ENCODE measurements around the gene ACTN4.
A peak's percentile ranks its signal among the peaks of the same experiment; 100 is the strongest.

Gene ACTN4

DNA sequence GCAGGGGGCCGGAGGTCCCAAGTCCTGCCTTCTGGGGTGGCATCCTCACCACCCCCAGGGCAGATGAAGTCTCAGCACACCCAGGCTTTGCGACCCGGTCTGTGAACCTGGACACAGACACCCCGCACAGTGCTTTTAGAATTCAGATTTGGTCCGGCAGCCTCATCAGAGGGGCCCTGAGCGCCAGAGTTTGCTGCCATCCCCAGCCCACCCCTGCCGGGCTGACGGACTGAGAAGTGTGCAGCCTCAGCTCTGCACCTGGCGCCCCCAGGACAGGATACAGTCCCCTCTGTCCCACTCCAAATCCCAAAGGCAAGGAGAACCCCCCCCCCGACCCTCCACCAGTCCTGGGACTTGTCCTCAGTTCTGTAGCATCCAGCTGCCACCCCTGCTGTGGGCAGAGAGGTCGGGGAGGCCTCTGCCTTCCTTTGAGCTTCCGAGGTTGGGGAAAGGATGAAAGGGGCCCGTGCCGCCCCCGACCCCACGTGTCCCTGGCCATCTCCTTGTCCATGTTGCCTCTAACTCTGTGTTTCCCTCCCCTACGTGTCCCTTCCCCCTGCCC is 79.9 kb downstream of the ACTN4 start:
- Histone ChIP-seq H3K56ac (ENCODE audit: low read length) (no peak overlapping the region), H3K4ac (ENCODE audit: low read depth, low read length) (no peak overlapping the region), H3K79me1 (ENCODE audit: low read length) (no peaks in the 10 kb centered on the region), H2BK15ac (replicated peaks; ENCODE audit: low read depth) (no peak overlapping the region), H4K5ac (ENCODE audit: low read length) (no peak overlapping the region), H2BK5ac (ENCODE audit: low read length) (no peak overlapping the region), H3K27me3 (ENCODE audit: insufficient read depth, low read length, poor library complexity) (no peaks in the 10 kb centered on the region), H3K23ac (ENCODE audit: low read length) (no peak overlapping the region), H3K9ac (ENCODE audit: low read length) (no peak overlapping the region), H3K4me2 (ENCODE audit: low read length) (no peak overlapping the region), H3K36me3 (ENCODE audit: control insufficient read depth, insufficient read depth, low read length) (peaks cover 24% of the 10 kb centered on the region), H3K79me2 (ENCODE audit: control insufficient read depth, insufficient read depth, low read length) (no peaks in the 10 kb centered on the region), H3K18ac (ENCODE audit: low read length) (no peak overlapping the region), H3K27ac (ENCODE audit: low read depth, low read length) (no peak overlapping the region), H2BK120ac (ENCODE audit: low read depth, low read length) (no peak overlapping the region), H4K8ac (ENCODE audit: low read depth, low read length) (no peak overlapping the region), H3K4me1 (ENCODE audit: control insufficient read depth, low read depth, low read length) (no peaks in the 10 kb centered on the region), H2AK5ac (ENCODE audit: low read length) (no peak overlapping the region), H3K4me3 (ENCODE audit: low read length) (no peak overlapping the region)
- no peak for DNase-seq
- WGBS (ENCODE audit: extremely low coverage, insufficient coverage, low lambda C conversion rate) = no CpG with 5 or more reads among the region's 17 CpGs

DNA sequence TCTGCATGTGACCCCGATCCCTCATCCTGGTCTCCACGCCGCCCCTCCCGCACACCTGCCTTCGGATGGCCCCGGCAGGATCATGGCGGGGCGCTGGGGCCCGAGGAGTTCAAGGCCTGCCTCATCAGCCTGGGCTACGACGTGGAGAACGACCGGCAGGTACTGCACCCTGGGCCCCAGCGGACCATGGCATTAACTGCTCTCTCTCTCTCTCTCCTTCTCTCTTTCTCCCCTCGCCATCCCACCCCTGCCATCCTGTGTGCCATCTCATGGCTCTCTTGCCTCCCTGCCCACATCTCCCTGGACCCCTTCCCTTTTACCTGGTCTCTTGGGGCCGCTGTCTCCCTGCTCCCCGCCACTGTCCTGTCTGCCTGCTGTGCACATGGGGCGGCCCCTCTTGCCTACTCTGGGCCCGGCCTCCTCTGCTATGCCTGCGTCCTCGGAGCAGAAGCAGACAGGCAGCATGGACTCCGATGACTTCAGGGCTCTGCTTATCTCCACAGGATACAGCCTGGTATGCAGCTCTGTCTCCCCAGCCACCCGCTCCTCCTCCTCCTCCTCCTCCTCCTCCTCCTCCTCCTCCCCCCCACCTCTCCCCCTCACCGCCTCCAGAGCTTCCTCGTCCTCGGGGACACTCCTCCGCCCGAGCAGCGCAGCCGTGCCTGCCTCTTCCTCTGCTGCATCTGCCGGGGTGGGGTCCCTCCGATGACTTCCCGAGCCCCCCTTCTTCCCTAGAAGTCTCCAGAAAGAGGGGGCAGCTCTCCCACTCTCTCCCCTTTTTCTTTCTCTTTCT is 80.6 kb downstream of the ACTN4 start:
- Histone ChIP-seq H2BK5ac (ENCODE audit: low read length) (no peak overlapping the region), H2AK5ac (ENCODE audit: low read length) (no peak overlapping the region), H3K4me2 (ENCODE audit: low read length) (no peak overlapping the region), H3K9ac (ENCODE audit: low read length) (no peak overlapping the region), H3K23ac (ENCODE audit: low read length) (no peak overlapping the region), H3K4me3 (ENCODE audit: low read length) (no peak overlapping the region), H3K27ac (ENCODE audit: low read depth, low read length) (no peak overlapping the region), H3K79me2 (ENCODE audit: control insufficient read depth, insufficient read depth, low read length) (no peaks in the 10 kb centered on the region), H4K5ac (ENCODE audit: low read length) (no peak overlapping the region), H3K27me3 (ENCODE audit: insufficient read depth, low read length, poor library complexity) (no peaks in the 10 kb centered on the region), H3K56ac (ENCODE audit: low read length) (peak overlapping the region; percentile 2), H3K18ac (ENCODE audit: low read length) (no peak overlapping the region), H3K4me1 (ENCODE audit: control insufficient read depth, low read depth, low read length) (no peaks in the 10 kb centered on the region), H3K36me3 (ENCODE audit: control insufficient read depth, insufficient read depth, low read length) (peaks cover 21% of the 10 kb centered on the region), H3K4ac (ENCODE audit: low read depth, low read length) (no peak overlapping the region), H2BK120ac (ENCODE audit: low read depth, low read length) (no peak overlapping the region), H3K79me1 (ENCODE audit: low read length) (no peaks in the 10 kb centered on the region), H2BK15ac (replicated peaks; ENCODE audit: low read depth) (no peak overlapping the region), H4K8ac (ENCODE audit: low read depth, low read length) (no peak overlapping the region)
- no CpG with 5 or more reads among the region's 33 CpGs for WGBS (ENCODE audit: extremely low coverage, insufficient coverage, low lambda C conversion rate)
- DNase-seq = peak; percentile 56

DNA sequence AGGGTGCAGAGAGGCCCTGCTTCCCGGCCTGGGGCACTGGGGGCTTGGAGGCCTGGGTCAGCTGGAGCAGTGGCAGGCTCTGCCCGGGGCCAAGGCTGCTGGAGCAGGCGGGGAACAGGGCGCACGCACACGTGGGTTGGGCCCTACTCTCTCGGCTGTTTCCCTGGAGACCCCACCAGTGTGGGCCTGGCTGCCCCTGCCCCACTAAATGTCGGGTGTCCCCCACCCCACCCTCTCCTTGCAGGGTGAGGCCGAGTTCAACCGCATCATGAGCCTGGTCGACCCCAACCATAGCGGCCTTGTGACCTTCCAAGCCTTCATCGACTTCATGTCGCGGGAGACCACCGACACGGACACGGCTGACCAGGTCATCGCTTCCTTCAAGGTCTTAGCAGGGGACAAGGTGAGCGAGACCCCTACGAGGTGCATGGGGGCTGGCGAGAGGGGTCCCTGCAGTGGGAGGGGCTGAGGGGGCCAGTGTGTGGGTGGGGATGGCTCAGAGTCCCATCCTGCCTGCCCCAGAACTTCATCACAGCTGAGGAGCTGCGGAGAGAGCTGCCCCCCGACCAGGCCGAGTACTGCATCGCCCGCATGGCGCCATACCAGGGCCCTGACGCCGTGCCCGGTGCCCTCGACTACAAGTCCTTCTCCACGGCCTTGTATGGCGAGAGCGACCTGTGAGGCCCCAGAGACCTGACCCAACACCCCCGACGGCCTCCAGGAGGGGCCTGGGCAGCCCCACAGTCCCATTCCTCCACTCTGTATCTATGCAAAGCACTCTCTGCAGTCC is 81.5 kb downstream of the ACTN4 start:
- no peaks in the 10 kb centered on the region for H3K79me2 ChIP-seq (ENCODE audit: control insufficient read depth, insufficient read depth, low read length)
- H3K27me3 ChIP-seq (ENCODE audit: insufficient read depth, low read length, poor library complexity) = no peaks in the 10 kb centered on the region
- no peak overlapping the region for H4K5ac ChIP-seq (ENCODE audit: low read length)
- H3K4ac ChIP-seq (ENCODE audit: low read depth, low read length) = no peak overlapping the region
- no peak for DNase-seq
- no peak overlapping the region for H3K27ac ChIP-seq (ENCODE audit: low read depth, low read length)
- H3K36me3 ChIP-seq (ENCODE audit: control insufficient read depth, insufficient read depth, low read length) = peaks cover 21% of the 10 kb centered on the region
- H3K4me2 ChIP-seq (ENCODE audit: low read length) = no peak overlapping the region
- H3K18ac ChIP-seq (ENCODE audit: low read length) = no peak overlapping the region
- H2BK120ac ChIP-seq (ENCODE audit: low read depth, low read length) = no peak overlapping the region
- H3K4me1 ChIP-seq (ENCODE audit: control insufficient read depth, low read depth, low read length) = no peaks in the 10 kb centered on the region
- no peak overlapping the region for H3K9ac ChIP-seq (ENCODE audit: low read length)
- WGBS (ENCODE audit: extremely low coverage, insufficient coverage, low lambda C conversion rate) = no CpG with 5 or more reads among the region's 37 CpGs
- no peak overlapping the region for H2BK15ac ChIP-seq (replicated peaks; ENCODE audit: low read depth)
- no peak overlapping the region for H3K4me3 ChIP-seq (ENCODE audit: low read length)
- H3K23ac ChIP-seq (ENCODE audit: low read length) = no peak overlapping the region
- H2AK5ac ChIP-seq (ENCODE audit: low read length) = no peak overlapping the region
- H3K56ac ChIP-seq (ENCODE audit: low read length) = peak overlapping the region; percentile 42
- H4K8ac ChIP-seq (ENCODE audit: low read depth, low read length) = no peak overlapping the region
- no peaks in the 10 kb centered on the region for H3K79me1 ChIP-seq (ENCODE audit: low read length)
- H2BK5ac ChIP-seq (ENCODE audit: low read length) = no peak overlapping the region

DNA sequence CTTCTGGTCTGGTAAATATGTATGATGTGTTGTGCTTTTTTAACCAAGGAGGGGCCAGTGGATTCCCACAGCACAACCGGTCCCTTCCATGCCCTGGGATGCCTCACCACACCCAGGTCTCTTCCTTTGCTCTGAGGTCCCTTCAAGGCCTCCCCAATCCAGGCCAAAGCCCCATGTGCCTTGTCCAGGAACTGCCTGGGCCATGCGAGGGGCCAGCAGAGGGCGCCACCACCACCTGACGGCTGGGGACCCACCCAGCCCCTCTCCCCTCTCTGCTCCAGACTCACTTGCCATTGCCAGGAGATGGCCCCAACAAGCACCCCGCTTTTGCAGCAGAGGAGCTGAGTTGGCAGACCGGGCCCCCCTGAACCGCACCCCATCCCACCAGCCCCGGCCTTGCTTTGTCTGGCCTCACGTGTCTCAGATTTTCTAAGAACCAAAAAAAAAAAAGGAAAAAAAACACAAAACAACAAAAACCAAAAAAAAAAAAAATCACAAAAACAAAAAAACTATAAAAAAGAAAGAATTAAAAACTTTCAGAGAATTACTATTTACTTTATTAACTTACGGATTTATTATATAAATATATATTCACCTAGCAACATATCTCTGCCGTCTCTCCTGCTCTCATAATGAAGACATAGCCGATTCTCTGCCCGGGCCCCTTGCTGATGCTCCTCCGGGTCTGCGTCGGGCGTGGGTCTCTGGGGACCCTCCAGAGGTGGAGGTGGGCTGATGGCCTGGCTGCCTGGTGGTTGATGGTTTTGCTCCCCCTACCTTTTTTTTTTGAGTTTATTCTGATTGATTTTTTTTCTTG is 82.4 kb downstream of the ACTN4 start:
- H3K36me3 ChIP-seq (ENCODE audit: control insufficient read depth, insufficient read depth, low read length) = peaks cover 16% of the 10 kb centered on the region

DNA sequence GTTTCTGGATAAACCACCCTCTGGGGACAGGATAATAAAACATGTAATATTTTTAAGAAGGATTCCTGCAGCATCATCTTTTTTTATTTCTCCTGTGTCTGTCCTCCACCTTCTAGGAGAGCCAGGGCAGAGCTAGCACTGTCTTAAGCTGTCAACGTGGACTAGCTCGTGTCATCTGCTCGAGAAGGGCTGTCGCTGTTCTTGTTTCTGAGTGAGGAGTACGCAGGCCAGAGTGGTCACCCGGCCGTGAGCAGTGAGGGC is 83.0 kb downstream of the ACTN4 start:
- no peak overlapping the region for H2AK5ac ChIP-seq (ENCODE audit: low read length)
- no peaks in the 10 kb centered on the region for H3K79me1 ChIP-seq (ENCODE audit: low read length)
- no peak overlapping the region for H3K56ac ChIP-seq (ENCODE audit: low read length)
- H4K5ac ChIP-seq (ENCODE audit: low read length) = no peak overlapping the region
- no peak overlapping the region for H3K27ac ChIP-seq (ENCODE audit: low read depth, low read length)
- H3K4me2 ChIP-seq (ENCODE audit: low read length) = no peak overlapping the region
- no peak overlapping the region for H3K23ac ChIP-seq (ENCODE audit: low read length)
- peaks cover 13% of the 10 kb centered on the region for H3K36me3 ChIP-seq (ENCODE audit: control insufficient read depth, insufficient read depth, low read length)
- H2BK15ac ChIP-seq (replicated peaks; ENCODE audit: low read depth) = no peak overlapping the region
- H2BK5ac ChIP-seq (ENCODE audit: low read length) = no peak overlapping the region
- H2BK120ac ChIP-seq (ENCODE audit: low read depth, low read length) = no peak overlapping the region
- no peak overlapping the region for H3K18ac ChIP-seq (ENCODE audit: low read length)
- no peak overlapping the region for H3K4ac ChIP-seq (ENCODE audit: low read depth, low read length)
- no peaks in the 10 kb centered on the region for H3K27me3 ChIP-seq (ENCODE audit: insufficient read depth, low read length, poor library complexity)
- H3K4me1 ChIP-seq (ENCODE audit: control insufficient read depth, low read depth, low read length) = no peaks in the 10 kb centered on the region
- H3K4me3 ChIP-seq (ENCODE audit: low read length) = no peak overlapping the region
- no peak overlapping the region for H3K9ac ChIP-seq (ENCODE audit: low read length)
- no CpG with 5 or more reads among the region's 7 CpGs for WGBS (ENCODE audit: extremely low coverage, insufficient coverage, low lambda C conversion rate)
- no peaks in the 10 kb centered on the region for H3K79me2 ChIP-seq (ENCODE audit: control insufficient read depth, insufficient read depth, low read length)
- DNase-seq = no peak
- H4K8ac ChIP-seq (ENCODE audit: low read depth, low read length) = no peak overlapping the region

More for the DNA sequence above, 82.4 kb downstream of the ACTN4 start:
- H3K4me1 ChIP-seq (ENCODE audit: control insufficient read depth, low read depth, low read length) = no peaks in the 10 kb centered on the region
- no peak overlapping the region for H2AK5ac ChIP-seq (ENCODE audit: low read length)
- DNase-seq = peak; percentile 79
- no peak overlapping the region for H3K18ac ChIP-seq (ENCODE audit: low read length)
- no peak overlapping the region for H3K23ac ChIP-seq (ENCODE audit: low read length)
- H3K4ac ChIP-seq (ENCODE audit: low read depth, low read length) = no peak overlapping the region
- H3K79me1 ChIP-seq (ENCODE audit: low read length) = no peaks in the 10 kb centered on the region
- H2BK5ac ChIP-seq (ENCODE audit: low read length) = no peak overlapping the region
- H3K4me2 ChIP-seq (ENCODE audit: low read length) = no peak overlapping the region
- no peak overlapping the region for H3K56ac ChIP-seq (ENCODE audit: low read length)
- no peak overlapping the region for H4K5ac ChIP-seq (ENCODE audit: low read length)
- no peak overlapping the region for H4K8ac ChIP-seq (ENCODE audit: low read depth, low read length)
- no peak overlapping the region for H2BK15ac ChIP-seq (replicated peaks; ENCODE audit: low read depth)
- no peak overlapping the region for H3K9ac ChIP-seq (ENCODE audit: low read length)
- no peak overlapping the region for H2BK120ac ChIP-seq (ENCODE audit: low read depth, low read length)
- WGBS (ENCODE audit: extremely low coverage, insufficient coverage, low lambda C conversion rate) = 100% methylated on average over 1 of the region's 17 CpGs
- H3K4me3 ChIP-seq (ENCODE audit: low read length) = no peak overlapping the region
- H3K27me3 ChIP-seq (ENCODE audit: insufficient read depth, low read length, poor library complexity) = no peaks in the 10 kb centered on the region
- H3K27ac ChIP-seq (ENCODE audit: low read depth, low read length) = no peak overlapping the region
- H3K79me2 ChIP-seq (ENCODE audit: control insufficient read depth, insufficient read depth, low read length) = no peaks in the 10 kb centered on the region
